ENCODE data around the gene ARHGAP24. TPM values are rescaled to one million over a fixed set of nuclear protein-coding genes. Genes with fewer than 3 reads are reported as not detected.
A peak's percentile ranks its signal among the peaks of the same experiment; 100 is the strongest.

Gene ARHGAP24
- total RNA-seq, 1 donor from 2014 or later: 17.8 TPM

GRCh38 chr4:85826060-85826678 lies 351.2 kb downstream of the ARHGAP24 start:
- Mint-ChIP-seq H3K27me3 (no peaks in the 10 kb centered on the region), H3K36me3 (ENCODE audit: insufficient read depth) (no peaks in the 10 kb centered on the region), H3K9me3 (ENCODE audit: low read depth) (no peaks in the 10 kb centered on the region), H3K4me3 (ENCODE audit: low read depth) (peak overlapping the region; percentile 10), H3K27ac (peak overlapping the region; percentile 99), H3K4me1 (ENCODE audit: low read depth) (peaks cover 44% of the 10 kb centered on the region)
- DNase-seq (ENCODE audit: low spot score, unreplicated experiment): peak; percentile 36
- TF ChIP-seq, protein P1, sequence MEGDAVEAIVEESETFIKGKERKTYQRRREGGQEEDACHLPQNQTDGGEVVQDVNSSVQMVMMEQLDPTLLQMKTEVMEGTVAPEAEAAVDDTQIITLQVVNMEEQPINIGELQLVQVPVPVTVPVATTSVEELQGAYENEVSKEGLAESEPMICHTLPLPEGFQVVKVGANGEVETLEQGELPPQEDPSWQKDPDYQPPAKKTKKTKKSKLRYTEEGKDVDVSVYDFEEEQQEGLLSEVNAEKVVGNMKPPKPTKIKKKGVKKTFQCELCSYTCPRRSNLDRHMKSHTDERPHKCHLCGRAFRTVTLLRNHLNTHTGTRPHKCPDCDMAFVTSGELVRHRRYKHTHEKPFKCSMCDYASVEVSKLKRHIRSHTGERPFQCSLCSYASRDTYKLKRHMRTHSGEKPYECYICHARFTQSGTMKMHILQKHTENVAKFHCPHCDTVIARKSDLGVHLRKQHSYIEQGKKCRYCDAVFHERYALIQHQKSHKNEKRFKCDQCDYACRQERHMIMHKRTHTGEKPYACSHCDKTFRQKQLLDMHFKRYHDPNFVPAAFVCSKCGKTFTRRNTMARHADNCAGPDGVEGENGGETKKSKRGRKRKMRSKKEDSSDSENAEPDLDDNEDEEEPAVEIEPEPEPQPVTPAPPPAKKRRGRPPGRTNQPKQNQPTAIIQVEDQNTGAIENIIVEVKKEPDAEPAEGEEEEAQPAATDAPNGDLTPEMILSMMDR (IDR thresholded peaks at IDR 0.05; ENCODE audit: unreplicated experiment): peak; percentile 47

DNA sequence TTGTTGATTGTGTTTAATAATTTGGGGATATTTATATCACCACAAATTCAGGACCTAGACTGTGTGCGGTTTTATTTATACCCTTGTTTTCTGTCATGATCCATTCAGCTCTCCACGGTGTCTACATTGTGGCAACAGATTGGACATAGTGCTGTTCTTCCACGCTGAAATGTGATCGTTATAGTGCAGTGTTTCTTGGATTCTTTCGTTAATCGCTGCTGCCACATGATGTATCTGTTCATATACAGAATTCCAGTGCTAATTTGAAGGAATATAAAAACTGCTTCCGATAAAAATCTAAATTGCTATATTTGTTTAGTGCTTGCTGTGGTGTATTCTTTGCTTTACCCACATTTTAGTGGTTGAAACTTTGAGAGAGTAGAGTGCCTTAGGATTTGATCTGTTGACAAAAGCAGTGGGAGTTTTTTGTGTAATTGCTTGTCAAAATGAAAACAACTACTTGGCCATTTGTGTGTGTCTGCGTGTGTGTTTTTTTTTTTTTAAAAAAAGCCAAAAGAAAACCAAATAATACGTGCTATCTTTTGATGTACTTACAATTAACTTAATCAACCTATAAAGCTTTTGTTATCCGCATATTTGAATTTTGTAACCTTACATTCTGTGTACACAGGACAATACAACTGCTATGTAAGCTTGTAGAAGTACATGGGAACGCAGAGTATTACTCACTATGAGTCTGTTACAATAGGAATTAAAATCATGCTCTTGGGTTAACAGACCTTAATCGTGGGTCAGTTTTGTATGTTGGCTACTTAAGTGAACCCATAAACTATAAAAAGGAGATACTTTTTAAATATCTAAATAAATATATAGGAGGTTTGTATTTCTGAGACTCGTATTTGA lies 353.3 kb downstream of the ARHGAP24 start:
- TF ChIP-seq, protein P1 (IDR thresholded peaks at IDR 0.05; ENCODE audit: unreplicated experiment): no peak
- Mint-ChIP-seq H3K36me3 (ENCODE audit: insufficient read depth) (no peaks in the 10 kb centered on the region), H3K27me3 (no peaks in the 10 kb centered on the region), H3K9me3 (ENCODE audit: low read depth) (no peaks in the 10 kb centered on the region), H3K27ac (peak overlapping the region; percentile 99), H3K4me3 (ENCODE audit: low read depth) (peak overlapping the region; percentile 85), H3K4me1 (ENCODE audit: low read depth) (peaks cover 51% of the 10 kb centered on the region)
- DNase-seq (ENCODE audit: low spot score, unreplicated experiment): no peak

GRCh38 chr4:85829276-85830051 lies 354.5 kb downstream of the ARHGAP24 start:
- peaks cover 3% of the 10 kb centered on the region for H3K36me3 Mint-ChIP-seq (ENCODE audit: insufficient read depth)
- peak overlapping the region; percentile 58 for H3K4me3 Mint-ChIP-seq (ENCODE audit: low read depth)
- TF ChIP-seq, protein P1 (IDR thresholded peaks at IDR 0.05; ENCODE audit: unreplicated experiment): no peak
- no peak for DNase-seq (ENCODE audit: low spot score, unreplicated experiment)
- peaks cover 3% of the 10 kb centered on the region for H3K9me3 Mint-ChIP-seq (ENCODE audit: low read depth)
- no peaks in the 10 kb centered on the region for H3K27me3 Mint-ChIP-seq
- peaks cover 54% of the 10 kb centered on the region for H3K4me1 Mint-ChIP-seq (ENCODE audit: low read depth)
- peak overlapping the region; percentile 90 for H3K27ac Mint-ChIP-seq

DNA sequence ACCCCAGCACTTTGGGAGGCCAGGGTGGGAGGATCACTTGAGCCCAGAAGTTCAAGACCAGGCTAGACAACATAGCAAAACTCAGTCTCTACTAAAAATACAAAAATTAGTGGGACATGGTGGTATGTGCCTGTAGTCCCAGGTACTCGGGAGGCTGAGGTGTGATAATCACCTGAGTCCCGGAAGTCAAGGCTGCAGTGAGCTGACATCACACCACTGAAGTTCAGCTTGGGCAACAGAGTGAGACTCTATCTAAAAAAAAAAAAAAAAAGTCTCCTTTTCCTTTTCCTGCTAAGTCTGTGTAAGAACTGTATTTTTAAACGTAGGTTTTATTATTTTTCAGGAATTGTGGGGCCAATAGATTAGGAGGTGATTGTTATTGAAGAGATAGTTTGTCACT lies 356.7 kb downstream of the ARHGAP24 start:
- peaks cover 40% of the 10 kb centered on the region for H3K4me1 Mint-ChIP-seq (ENCODE audit: low read depth)
- TF ChIP-seq, protein P1 (IDR thresholded peaks at IDR 0.05; ENCODE audit: unreplicated experiment): no peak
- H3K27me3 Mint-ChIP-seq: no peaks in the 10 kb centered on the region
- H3K36me3 Mint-ChIP-seq (ENCODE audit: insufficient read depth): peaks cover 3% of the 10 kb centered on the region
- H3K27ac Mint-ChIP-seq: peak overlapping the region; percentile 31
- H3K9me3 Mint-ChIP-seq (ENCODE audit: low read depth): peaks cover 3% of the 10 kb centered on the region
- no peak overlapping the region for H3K4me3 Mint-ChIP-seq (ENCODE audit: low read depth)
- DNase-seq (ENCODE audit: low spot score, unreplicated experiment): no peak

- peaks cover 3% of the 10 kb centered on the region for H3K36me3 Mint-ChIP-seq (ENCODE audit: insufficient read depth)
- H3K4me3 Mint-ChIP-seq (ENCODE audit: low read depth): no peak overlapping the region
- no peak for DNase-seq (ENCODE audit: low spot score, unreplicated experiment)
- peaks cover 3% of the 10 kb centered on the region for H3K9me3 Mint-ChIP-seq (ENCODE audit: low read depth)
- H3K27me3 Mint-ChIP-seq: no peaks in the 10 kb centered on the region
- H3K4me1 Mint-ChIP-seq (ENCODE audit: low read depth): peaks cover 27% of the 10 kb centered on the region
- TF ChIP-seq, protein P1 (IDR thresholded peaks at IDR 0.05; ENCODE audit: unreplicated experiment): no peak
- peak overlapping the region; percentile 28 for H3K27ac Mint-ChIP-seq
Measured at GRCh38 chr4:85833302-85833701, 358.4 kb downstream of the ARHGAP24 start.

All from progenitor cell of endocrine pancreas (in vitro differentiated cells).